HepG2 (cell line): ENCODE results near the gene EPHA2. TPM values are rescaled to one million over a fixed set of nuclear protein-coding genes. Genes with fewer than 3 reads are reported as not detected.

Source experiments
- EHMT2 ChIP-seq: fragments of 200-600 bp; sonication (generic); IDR thresholded peaks from 2 replicates; pipeline ENCODE4 v1.7.0; 2017; ENCODE audit warnings: antibody characterized with exemption, low read depth, low read length, borderline replicate concordance
- EP300 ChIP-seq, 3 experiments: sonication (generic) in 1 of 3; formaldehyde crosslinking in 1 of 3; IDR thresholded peaks; 2 replicates each; pipeline versions ENCODE4 v1.5.1 to v1.6.1; 2011 to 2020; ENCODE audit warnings: low read depth in 2 of 3, low read length in 2 of 3, borderline replicate concordance in 1 of 3, improper control_type of control experiment in 1 of 3, mild to moderate bottlenecking in 1 of 3, missing genetic modification reagents in 1 of 3, moderate library complexity in 1 of 3
- ESRRA ChIP-seq: sonication (generic); formaldehyde crosslinking; IDR thresholded peaks from 2 replicates; pipeline ENCODE4 v1.5.1; 2020; ENCODE audit warnings: mild to moderate bottlenecking, low read depth, missing genetic modification reagents
- FOXA1 ChIP-seq, 2 experiments: fragments of 450-650 bp in 1 of 2; sonication (generic) in 1 of 2; formaldehyde crosslinking in 1 of 2; IDR thresholded peaks; 2 replicates each; pipeline versions ENCODE4 v1.4.0 to v1.6.1; 2016 to 2020; ENCODE audit warnings: missing genetic modification reagents in 1 of 2
- MYNN ChIP-seq: sonication (generic); formaldehyde crosslinking; IDR thresholded peaks from 2 replicates; pipeline ENCODE4 v1.4.0; 2020; ENCODE audit warnings: mild to moderate bottlenecking, low read depth, missing genetic modification reagents
- NCOA1 ChIP-seq: sonication (generic); formaldehyde crosslinking; IDR thresholded peaks from 2 replicates; pipeline ENCODE4 v1.9.0; 2021; ENCODE audit warnings: missing genetic modification reagents
- NFRKB ChIP-seq: fragments of 450-650 bp; IDR thresholded peaks from 2 replicates; pipeline ENCODE4 v1.6.1; 2017
- PBX2 ChIP-seq: IDR thresholded peaks from 2 replicates; pipeline ENCODE4 v1.6.1; 2016; ENCODE audit warnings: control low read depth
- PREB ChIP-seq: sonication (generic); formaldehyde crosslinking; IDR thresholded peaks from 2 replicates; pipeline ENCODE4 v1.4.0; 2020; ENCODE audit warnings: missing genetic modification reagents
- RFXAP ChIP-seq: sonication (generic); formaldehyde crosslinking; IDR thresholded peaks from 2 replicates; pipeline ENCODE4 v1.4.0; 2020; ENCODE audit warnings: missing genetic modification reagents, borderline replicate concordance
- SMARCE1 ChIP-seq: fragments of 450-650 bp; IDR thresholded peaks from 2 replicates; pipeline ENCODE4 v1.6.1; 2017; ENCODE audit warnings: borderline replicate concordance
- THYN1 ChIP-seq: sonication (generic); formaldehyde crosslinking; IDR thresholded peaks from 2 replicates; pipeline ENCODE4 v1.8.1; 2023; ENCODE audit warnings: low read depth, mild to moderate bottlenecking, moderate library complexity, missing genetic modification reagents, borderline replicate concordance
- ZBTB25 ChIP-seq: IDR thresholded peaks from 2 replicates; pipeline ENCODE4 v1.6.1; 2018; ENCODE audit warnings: missing genetic modification reagents
- ZNF282 ChIP-seq: fragments of 450-650 bp; IDR thresholded peaks from 2 replicates; pipeline ENCODE4 v1.6.1; 2018; ENCODE audit not compliant: partially characterized antibody
- ZNF547 ChIP-seq: sonication (generic); formaldehyde crosslinking; IDR thresholded peaks from 2 replicates; pipeline ENCODE4 v1.5.1; 2020; ENCODE audit warnings: mild to moderate bottlenecking, missing genetic modification reagents
- ZNF552 ChIP-seq: sonication (generic); formaldehyde crosslinking; IDR thresholded peaks from 2 replicates; pipeline ENCODE4 v1.9.0; 2022; ENCODE audit warnings: missing genetic modification reagents, mild to moderate bottlenecking, borderline replicate concordance
- ZNF766 ChIP-seq: sonication (generic); formaldehyde crosslinking; IDR thresholded peaks from 2 replicates; pipeline ENCODE4 v1.5.0; 2020; ENCODE audit warnings: missing genetic modification reagents, borderline replicate concordance
- polyA plus RNA-seq, 8 experiments: library from polyadenylated mRNA; depleted of rRNA in 3 of 8; stranded (reverse) in 7 of 8; unstranded in 1 of 8; fragments of >200 nt; fragmentation: Illumina TruSeq in 4 of 8; extraction: Trizol in 4 of 8; gene quantifications; 2 replicates each; pipeline versions ENCODE4 v1.2.1 to v1.2.3, GENCODE V29; 2011 to 2016; ENCODE audit warnings: low read depth in 4 of 8, missing spikeins in 1 of 8, mixed read lengths in 1 of 8; ENCODE audit not compliant: insufficient read depth in 1 of 8
- total RNA-seq, 5 experiments: library from RNA; depleted of rRNA; stranded (reverse); fragments of >200 nt; fragmentation: Illumina TruSeq; extraction: Trizol; gene quantifications; 2 replicates each; pipeline ENCODE4 v1.2.3, GENCODE V29; 2016; ENCODE audit warnings: low read depth in 1 of 5
- TF ChIP-seq, protein P1 (sequence below): sonication (generic); formaldehyde crosslinking; IDR thresholded peaks from 2 replicates; pipeline ENCODE4 v1.4.0; 2020; ENCODE audit warnings: missing genetic modification reagents
- TF ChIP-seq, protein P2 (sequence below): sonication (generic); formaldehyde crosslinking; IDR thresholded peaks from 2 replicates; pipeline ENCODE4 v1.4.0; 2020; ENCODE audit warnings: missing genetic modification reagents

The EPHA2 gene
- total and polyA plus RNA-seq, 2 of the 13 experiments (the other 11 are each of a cell fraction or from before 2014, with no cell fraction given) = 33.6 to 53.6 TPM

DNA sequence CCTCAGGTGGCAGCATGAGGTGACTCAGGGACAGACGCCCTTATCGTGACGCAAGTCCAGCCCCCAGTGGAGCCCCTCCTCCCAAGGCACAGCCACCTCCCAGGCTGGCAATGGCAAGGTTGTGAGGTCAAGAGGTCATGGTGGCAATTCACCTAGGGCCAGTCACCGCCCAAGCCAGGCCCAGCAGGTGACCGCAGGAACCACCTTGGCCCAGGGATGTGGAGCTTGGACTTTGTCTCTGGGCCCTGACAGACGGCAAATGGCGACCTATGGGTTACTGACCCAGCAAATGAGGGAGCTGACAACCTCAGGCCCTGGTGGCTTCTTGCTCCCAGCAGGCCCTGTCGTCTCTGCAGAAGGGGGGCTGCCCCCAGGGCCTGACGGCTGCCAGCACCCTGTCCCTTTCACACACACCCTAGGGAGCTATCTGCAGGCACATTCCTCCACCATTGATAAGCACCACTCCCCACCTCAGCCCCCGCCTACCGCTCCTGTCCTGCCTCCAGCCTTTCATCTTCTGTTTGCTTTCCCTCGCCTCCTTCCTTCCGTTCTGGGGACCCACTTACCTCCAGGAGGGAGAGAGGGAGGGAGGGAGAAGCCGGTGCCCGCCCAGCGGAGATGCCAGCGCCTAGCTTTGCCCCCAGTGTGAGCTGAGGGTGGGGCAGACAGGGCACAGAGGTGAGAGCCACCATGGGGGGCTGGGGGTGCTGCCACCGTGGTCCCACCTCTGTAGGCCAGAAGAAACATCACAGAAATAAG, 12.1 kb downstream of the EPHA2 start (continued):
- no peak for TF ChIP-seq FOXA1 (IDR thresholded peaks at IDR 0.05)
- TF ChIP-seq FOXA1 (CRISPR knock-in tag; IDR thresholded peaks at IDR 0.05) = peak; percentile 94
- no peak for TF ChIP-seq THYN1
- TF ChIP-seq PBX2 (CRISPR knock-in tag) = no peak
- TF ChIP-seq ZNF766 (CRISPR knock-in tag) = no peak
- TF ChIP-seq MYNN (CRISPR knock-in tag) = no peak; the same call in 1 of the 2 replicates
- peak; percentile 37 to 92; a peak in 2 of 4 replicates for TF ChIP-seq EP300 (IDR thresholded peaks at IDR 0.05; ENCODE audit: low read depth in 2 of 2, low read length in 2 of 2)
- TF ChIP-seq EP300 (CRISPR knock-in tag; IDR thresholded peaks at IDR 0.05; ENCODE audit: borderline replicate concordance) = peak; percentile 97
- TF ChIP-seq ZNF282 = no peak
- peak; percentile 65; the same call in 1 of the 2 replicates for TF ChIP-seq ZBTB25 (CRISPR knock-in tag)
- TF ChIP-seq, protein P1, sequence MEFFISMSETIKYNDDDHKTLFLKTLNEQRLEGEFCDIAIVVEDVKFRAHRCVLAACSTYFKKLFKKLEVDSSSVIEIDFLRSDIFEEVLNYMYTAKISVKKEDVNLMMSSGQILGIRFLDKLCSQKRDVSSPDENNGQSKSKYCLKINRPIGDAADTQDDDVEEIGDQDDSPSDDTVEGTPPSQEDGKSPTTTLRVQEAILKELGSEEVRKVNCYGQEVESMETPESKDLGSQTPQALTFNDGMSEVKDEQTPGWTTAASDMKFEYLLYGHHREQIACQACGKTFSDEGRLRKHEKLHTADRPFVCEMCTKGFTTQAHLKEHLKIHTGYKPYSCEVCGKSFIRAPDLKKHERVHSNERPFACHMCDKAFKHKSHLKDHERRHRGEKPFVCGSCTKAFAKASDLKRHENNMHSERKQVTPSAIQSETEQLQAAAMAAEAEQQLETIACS (CRISPR knock-in tag) = no peak
- TF ChIP-seq NCOA1 = 0 out of 2 replicates have a peak, but pooled peaks have one; percentile 54
- TF ChIP-seq SMARCE1 = no peak
- TF ChIP-seq RFXAP (CRISPR knock-in tag) = 0 out of 2 replicates have a peak, but pooled peaks have one; percentile 68
- TF ChIP-seq ESRRA (CRISPR knock-in tag) = peak; percentile 48
- TF ChIP-seq ZNF547 (CRISPR knock-in tag) = no peak
- TF ChIP-seq ZNF552 (CRISPR knock-in tag) = no peak; the same call in 1 of the 2 replicates
- TF ChIP-seq, protein P2, sequence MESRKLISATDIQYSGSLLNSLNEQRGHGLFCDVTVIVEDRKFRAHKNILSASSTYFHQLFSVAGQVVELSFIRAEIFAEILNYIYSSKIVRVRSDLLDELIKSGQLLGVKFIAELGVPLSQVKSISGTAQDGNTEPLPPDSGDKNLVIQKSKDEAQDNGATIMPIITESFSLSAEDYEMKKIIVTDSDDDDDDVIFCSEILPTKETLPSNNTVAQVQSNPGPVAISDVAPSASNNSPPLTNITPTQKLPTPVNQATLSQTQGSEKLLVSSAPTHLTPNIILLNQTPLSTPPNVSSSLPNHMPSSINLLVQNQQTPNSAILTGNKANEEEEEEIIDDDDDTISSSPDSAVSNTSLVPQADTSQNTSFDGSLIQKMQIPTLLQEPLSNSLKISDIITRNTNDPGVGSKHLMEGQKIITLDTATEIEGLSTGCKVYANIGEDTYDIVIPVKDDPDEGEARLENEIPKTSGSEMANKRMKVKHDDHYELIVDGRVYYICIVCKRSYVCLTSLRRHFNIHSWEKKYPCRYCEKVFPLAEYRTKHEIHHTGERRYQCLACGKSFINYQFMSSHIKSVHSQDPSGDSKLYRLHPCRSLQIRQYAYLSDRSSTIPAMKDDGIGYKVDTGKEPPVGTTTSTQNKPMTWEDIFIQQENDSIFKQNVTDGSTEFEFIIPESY (CRISPR knock-in tag) = peak; percentile 63
- TF ChIP-seq EHMT2 = no peak
- TF ChIP-seq NFRKB = no peak
- TF ChIP-seq PREB = no peak
